Measurements from ENCODE around the gene GYG2. TPM values are rescaled to one million over a fixed set of nuclear protein-coding genes. Genes with fewer than 3 reads are reported as not detected.
"Not testable (repeated sequence)": the region's sequence is repeated elsewhere in the genome, so short reads cannot be mapped to it uniquely, and the experiment has no call there.

GYG2 gene
- polyA plus RNA-seq, 1 donor from 2014 or later: not detected

GRCh38 chrX:2802376-2803090 is 26.2 kb upstream of the GYG2 start:
- Mint-ChIP-seq H3K27me3 (peaks cover 13% of the 10 kb centered on the region), H3K4me3 (peak overlapping the region in 1 of 4 donors; percentile 58)
- H3K9me3 Mint-ChIP-seq, H3K4me1 Mint-ChIP-seq, H3K27ac Mint-ChIP-seq, H3K36me3 Mint-ChIP-seq: not testable (repeated sequence)

- not testable (repeated sequence) for H3K4me3 Mint-ChIP-seq, H3K9me3 Mint-ChIP-seq, H3K36me3 Mint-ChIP-seq, H3K27ac Mint-ChIP-seq, H3K4me1 Mint-ChIP-seq
- peaks cover 13% of the 10 kb centered on the region for H3K27me3 Mint-ChIP-seq
These were observed 25.2 kb upstream of the GYG2 start for GRCh38 chrX:2803486-2803885.

- not testable (repeated sequence) for H3K36me3 Mint-ChIP-seq, H3K4me3 Mint-ChIP-seq, H3K4me1 Mint-ChIP-seq, H3K9me3 Mint-ChIP-seq
- peaks cover 13% of the 10 kb centered on the region for H3K27me3 Mint-ChIP-seq
- H3K27ac Mint-ChIP-seq: peak overlapping the region in 1 of 3 donors; percentile 23
These were observed 24.5 kb upstream of the GYG2 start for GRCh38 chrX:2804106-2804843.

- H3K9me3 Mint-ChIP-seq, H3K36me3 Mint-ChIP-seq, H3K4me3 Mint-ChIP-seq, H3K4me1 Mint-ChIP-seq: not testable (repeated sequence)
- Mint-ChIP-seq H3K27me3 (peaks cover 15% of the 10 kb centered on the region), H3K27ac (peak overlapping the region in 1 of 3 donors; percentile 23)
These were observed 23.9 kb upstream of the GYG2 start for GRCh38 chrX:2804858-2805257.

- Mint-ChIP-seq H3K4me1 (peaks cover 3 to 4% (median 3%) of the 10 kb centered on the region in 3 donors), H3K27ac (no peak overlapping the region), H3K4me3 (no peak overlapping the region), H3K36me3 (no peaks in the 10 kb centered on the region), H3K9me3 (no peaks in the 10 kb centered on the region), H3K27me3 (peaks cover 15% of the 10 kb centered on the region)
These were observed 17.5 kb upstream of the GYG2 start for GRCh38 chrX:2811271-2811670.

- H3K4me1 Mint-ChIP-seq, H3K36me3 Mint-ChIP-seq, H3K27ac Mint-ChIP-seq, H3K9me3 Mint-ChIP-seq: not testable (repeated sequence)
- H3K4me3 Mint-ChIP-seq: peak overlapping the region in 3 of 4 donors; percentile 70 to 88 (median 84)
- peaks cover 19% of the 10 kb centered on the region for H3K27me3 Mint-ChIP-seq
These were observed 16.4 kb upstream of the GYG2 start for GRCh38 chrX:2812161-2812907.

- no peaks in the 10 kb centered on the region for H3K36me3 Mint-ChIP-seq
- H3K4me3 Mint-ChIP-seq: no peak overlapping the region
- H3K27ac Mint-ChIP-seq: no peak overlapping the region
- H3K27me3 Mint-ChIP-seq: peaks cover 16% of the 10 kb centered on the region
- H3K9me3 Mint-ChIP-seq: peaks cover 0 to under 1% (median 0%) of the 10 kb centered on the region in 3 donors
- H3K4me1 Mint-ChIP-seq: peaks cover 3 to 4% (median 3%) of the 10 kb centered on the region in 3 donors
These were observed 11.7 kb upstream of the GYG2 start for GRCh38 chrX:2817036-2817435.

- Mint-ChIP-seq H3K4me3 (no peak overlapping the region), H3K27me3 (peaks cover 24% of the 10 kb centered on the region), H3K27ac (no peak overlapping the region), H3K9me3 (peaks cover 2 to 5% (median 2%) of the 10 kb centered on the region in 3 donors), H3K36me3 (peaks cover 1% of the 10 kb centered on the region), H3K4me1 (no peaks in the 10 kb centered on the region)
These were observed 9.2 kb upstream of the GYG2 start for GRCh38 chrX:2819345-2820135.

- Mint-ChIP-seq H3K36me3 (peaks cover 1% of the 10 kb centered on the region), H3K9me3 (peaks cover 2 to 5% (median 2%) of the 10 kb centered on the region in 3 donors), H3K27ac (no peak overlapping the region), H3K4me1 (no peaks in the 10 kb centered on the region), H3K4me3 (peak overlapping the region in 1 of 4 donors; percentile 36), H3K27me3 (peaks cover 24% of the 10 kb centered on the region)
These were observed 8.5 kb upstream of the GYG2 start for GRCh38 chrX:2820136-2820771.

- Mint-ChIP-seq H3K27me3 (peaks cover 18% of the 10 kb centered on the region), H3K27ac (no peak overlapping the region), H3K36me3 (peaks cover 1% of the 10 kb centered on the region), H3K4me1 (no peaks in the 10 kb centered on the region), H3K4me3 (no peak overlapping the region), H3K9me3 (peaks cover 2 to 5% (median 2%) of the 10 kb centered on the region in 3 donors)
These were observed 4.8 kb upstream of the GYG2 start for GRCh38 chrX:2823795-2824386.

- Mint-ChIP-seq H3K36me3 (peaks cover 1% of the 10 kb centered on the region), H3K9me3 (peaks cover 2 to 5% (median 2%) of the 10 kb centered on the region in 3 donors), H3K4me1 (no peaks in the 10 kb centered on the region), H3K4me3 (no peak overlapping the region), H3K27ac (no peak overlapping the region), H3K27me3 (peaks cover 18% of the 10 kb centered on the region)
These were observed 3.8 kb upstream of the GYG2 start for GRCh38 chrX:2824886-2825285.

GRCh38 chrX:2828959-2829411 is 255 bp downstream of the GYG2 start:
- H3K27ac Mint-ChIP-seq: no peak overlapping the region
- peaks cover 1% of the 10 kb centered on the region for H3K36me3 Mint-ChIP-seq
- peaks cover 8% of the 10 kb centered on the region for H3K27me3 Mint-ChIP-seq
- H3K9me3 Mint-ChIP-seq: no peaks in the 10 kb centered on the region
- no peak overlapping the region for H3K4me3 Mint-ChIP-seq
- no peaks in the 10 kb centered on the region for H3K4me1 Mint-ChIP-seq

GRCh38 chrX:2829469-2830246 is 928 bp downstream of the GYG2 start:
- peaks cover 8% of the 10 kb centered on the region for H3K27me3 Mint-ChIP-seq
- no peak overlapping the region for H3K4me3 Mint-ChIP-seq
- no peak overlapping the region for H3K27ac Mint-ChIP-seq
- peaks cover 0 to under 1% (median 0%) of the 10 kb centered on the region in 3 donors for H3K9me3 Mint-ChIP-seq
- H3K4me1 Mint-ChIP-seq: no peaks in the 10 kb centered on the region
- no peaks in the 10 kb centered on the region for H3K36me3 Mint-ChIP-seq

Data from IgD-negative memory B cell (primary cell).